Fibroblast of villous mesenchyme (primary cell): ENCODE results near the gene SLC2A8. TPM values are rescaled to one million over a fixed set of nuclear protein-coding genes. Genes with fewer than 3 reads are reported as not detected.

Experiments
- DNase-seq: peaks from one replicate; pipeline ENCODE4 v3.0.0-alpha.2; 2010; ENCODE audit warnings: low read depth
- H3K4me3 ChIP-seq: 2 replicates; pipeline ENCODE4 v1.5.1; 2011; ENCODE audit warnings: low read depth, mild to moderate bottlenecking, low read length
- CTCF ChIP-seq: IDR thresholded peaks from 2 replicates; pipeline ENCODE4 v1.5.1; 2012; ENCODE audit warnings: low read depth, mild to moderate bottlenecking, low read length; ENCODE audit not compliant: insufficient read depth
- total RNA-seq: library from RNA; depleted of rRNA; stranded (reverse); fragments of >200 nt; gene quantifications from 2 replicates; pipeline ENCODE4 v1.2.3, GENCODE V29; 2012

The SLC2A8 gene
- total RNA-seq, 1 donor = 8.2 TPM

- H3K4me3 ChIP-seq = no peak overlapping the region
- DNase-seq = no peak
- no peak for TF ChIP-seq CTCF
Observed at GRCh38 chr9:127398715-127399400, 1.9 kb downstream of the SLC2A8 start.

- no peak for TF ChIP-seq CTCF
- DNase-seq = no peak
- H3K4me3 ChIP-seq = no peak overlapping the region
Observed at GRCh38 chr9:127399736-127400269, 2.8 kb downstream of the SLC2A8 start.

- TF ChIP-seq CTCF = no peak
- no peak for DNase-seq
- no peak overlapping the region for H3K4me3 ChIP-seq
Observed at GRCh38 chr9:127402401-127403090, 5.6 kb downstream of the SLC2A8 start.

GRCh38 chr9:127403507-127404192 is 6.7 kb downstream of the SLC2A8 start:
- no peak for TF ChIP-seq CTCF
- no peak overlapping the region for H3K4me3 ChIP-seq

GRCh38 chr9:127404631-127405030 is 7.7 kb downstream of the SLC2A8 start:
- DNase-seq = no peak
- no peak for TF ChIP-seq CTCF
- H3K4me3 ChIP-seq = no peak overlapping the region

More at GRCh38 chr9:127403507-127404192, 6.7 kb downstream of the SLC2A8 start:
- DNase-seq = no peak

GRCh38 chr9:127405344-127406125 is 8.6 kb downstream of the SLC2A8 start:
- no peak for DNase-seq
- TF ChIP-seq CTCF = no peak
- no peak overlapping the region for H3K4me3 ChIP-seq
